Measurements from ENCODE around the gene GBA3.

DNA sequence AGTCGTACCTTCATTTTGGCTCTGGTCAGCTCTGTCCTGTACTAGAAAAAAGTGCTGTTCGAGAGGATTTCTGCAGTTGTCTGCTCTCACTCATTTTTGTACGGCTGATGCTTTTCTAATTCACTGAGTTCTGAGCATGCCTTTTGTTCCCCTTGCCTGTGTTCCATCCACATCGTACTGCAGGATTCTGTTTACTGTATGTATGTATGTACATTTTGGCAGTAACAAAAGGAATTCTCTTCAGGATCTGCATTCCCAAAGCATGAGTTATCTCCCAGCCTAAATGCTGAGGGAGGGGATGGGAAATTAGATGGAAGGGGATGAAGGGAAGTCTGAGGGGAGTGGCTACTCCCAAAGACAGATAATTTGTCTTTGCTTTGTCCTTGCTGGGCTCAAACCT, 87.6 kb downstream of the GBA3 start:
- TF ChIP-seq, protein P1, sequence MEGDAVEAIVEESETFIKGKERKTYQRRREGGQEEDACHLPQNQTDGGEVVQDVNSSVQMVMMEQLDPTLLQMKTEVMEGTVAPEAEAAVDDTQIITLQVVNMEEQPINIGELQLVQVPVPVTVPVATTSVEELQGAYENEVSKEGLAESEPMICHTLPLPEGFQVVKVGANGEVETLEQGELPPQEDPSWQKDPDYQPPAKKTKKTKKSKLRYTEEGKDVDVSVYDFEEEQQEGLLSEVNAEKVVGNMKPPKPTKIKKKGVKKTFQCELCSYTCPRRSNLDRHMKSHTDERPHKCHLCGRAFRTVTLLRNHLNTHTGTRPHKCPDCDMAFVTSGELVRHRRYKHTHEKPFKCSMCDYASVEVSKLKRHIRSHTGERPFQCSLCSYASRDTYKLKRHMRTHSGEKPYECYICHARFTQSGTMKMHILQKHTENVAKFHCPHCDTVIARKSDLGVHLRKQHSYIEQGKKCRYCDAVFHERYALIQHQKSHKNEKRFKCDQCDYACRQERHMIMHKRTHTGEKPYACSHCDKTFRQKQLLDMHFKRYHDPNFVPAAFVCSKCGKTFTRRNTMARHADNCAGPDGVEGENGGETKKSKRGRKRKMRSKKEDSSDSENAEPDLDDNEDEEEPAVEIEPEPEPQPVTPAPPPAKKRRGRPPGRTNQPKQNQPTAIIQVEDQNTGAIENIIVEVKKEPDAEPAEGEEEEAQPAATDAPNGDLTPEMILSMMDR (IDR thresholded peaks at IDR 0.05; ENCODE audit: low read length), result no peak
- TF ChIP-seq EZH2 (optimal IDR thresholded peaks at IDR 0.05; ENCODE audit: low read depth, low read length) (no peak), EZH2phosphoT487 (IDR thresholded peaks at IDR 0.05; ENCODE audit: low read length) (no peak)
